HG03565 (cell line): ENCODE data around the gene ABLIM2.

ENCODE experiments used
- ATAC-seq: cut with Tn5 transposase; IDR thresholded peaks from one replicate; pipeline ENCODE4 v1.9.1; 2021; ENCODE audit warnings: mild to moderate bottlenecking, moderate library complexity; ENCODE audit not compliant: unreplicated experiment

Gene ABLIM2

GRCh38 chr4:8073206-8073863 lies 85.3 kb downstream of the ABLIM2 start:
- no peak for ATAC-seq

- no peak for ATAC-seq
Observed at GRCh38 chr4:8072235-8072968, 86.2 kb downstream of the ABLIM2 start.

DNA sequence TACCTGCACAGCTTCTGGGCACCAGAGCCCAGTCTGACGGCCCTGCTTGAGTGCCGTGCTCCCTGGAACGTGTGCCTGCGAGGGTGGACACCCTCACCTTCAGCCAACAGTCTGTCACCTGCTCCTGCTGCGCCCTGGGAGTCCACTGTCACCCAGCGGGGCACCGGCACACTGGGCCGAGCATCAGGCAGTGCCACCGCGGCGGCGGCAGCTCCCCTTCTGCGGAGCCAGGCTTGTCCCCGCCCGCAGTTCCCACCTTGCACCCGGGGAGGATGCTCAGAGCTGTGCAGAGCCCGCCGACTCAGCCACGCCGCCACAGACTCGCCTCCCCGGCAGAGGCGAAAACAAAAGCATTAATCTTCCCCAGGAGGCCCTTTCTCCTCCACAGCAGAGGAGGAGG lies 86.8 kb downstream of the ABLIM2 start:
- ATAC-seq: no peak

DNA sequence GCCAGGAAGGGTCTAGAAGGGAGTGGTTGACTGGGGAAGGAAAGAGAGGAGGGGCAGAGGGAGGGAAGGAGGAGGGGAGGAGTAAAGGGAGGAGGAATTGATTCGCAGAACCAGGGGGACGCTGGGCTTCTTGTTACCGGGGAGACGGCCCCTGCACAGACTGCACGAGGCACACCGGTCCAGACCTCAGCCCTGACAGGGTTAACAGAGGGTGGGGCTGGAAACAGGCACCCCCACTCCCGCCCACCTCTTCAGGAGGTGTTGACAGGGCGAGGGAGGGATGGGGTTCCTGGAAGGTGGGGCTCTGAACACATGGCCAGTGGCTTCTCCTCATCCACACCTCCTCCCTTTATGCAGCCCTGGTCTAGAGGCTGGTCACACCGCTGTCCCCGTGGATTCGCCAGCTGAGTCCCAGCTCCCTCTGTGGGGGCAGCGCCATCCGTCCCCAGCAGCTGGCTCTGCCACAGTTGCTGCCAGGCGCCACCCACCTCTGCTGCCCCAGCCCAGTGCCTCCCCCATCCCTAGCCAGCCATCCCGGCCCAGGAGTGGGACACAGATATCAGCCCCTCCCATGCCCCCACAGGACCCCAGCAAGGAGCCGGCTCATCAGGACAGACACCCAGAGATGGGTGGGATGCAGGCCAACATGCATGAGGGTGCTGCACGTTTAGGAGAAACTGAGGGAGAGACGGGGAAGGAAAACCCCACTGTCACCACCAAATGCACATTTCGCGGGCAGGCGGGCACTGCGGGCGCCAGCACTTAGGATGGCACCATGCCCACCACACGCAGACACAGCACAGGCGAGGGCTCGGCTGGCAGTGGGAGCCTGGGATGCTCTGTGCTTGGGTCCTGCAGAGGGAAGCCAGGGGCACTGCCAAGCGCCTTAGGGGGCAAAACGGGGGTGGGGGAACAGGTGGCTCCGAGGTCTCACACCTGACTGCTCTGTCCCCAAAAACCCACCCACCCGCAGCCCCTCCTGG lies 87.6 kb downstream of the ABLIM2 start:
- ATAC-seq: no peak

DNA sequence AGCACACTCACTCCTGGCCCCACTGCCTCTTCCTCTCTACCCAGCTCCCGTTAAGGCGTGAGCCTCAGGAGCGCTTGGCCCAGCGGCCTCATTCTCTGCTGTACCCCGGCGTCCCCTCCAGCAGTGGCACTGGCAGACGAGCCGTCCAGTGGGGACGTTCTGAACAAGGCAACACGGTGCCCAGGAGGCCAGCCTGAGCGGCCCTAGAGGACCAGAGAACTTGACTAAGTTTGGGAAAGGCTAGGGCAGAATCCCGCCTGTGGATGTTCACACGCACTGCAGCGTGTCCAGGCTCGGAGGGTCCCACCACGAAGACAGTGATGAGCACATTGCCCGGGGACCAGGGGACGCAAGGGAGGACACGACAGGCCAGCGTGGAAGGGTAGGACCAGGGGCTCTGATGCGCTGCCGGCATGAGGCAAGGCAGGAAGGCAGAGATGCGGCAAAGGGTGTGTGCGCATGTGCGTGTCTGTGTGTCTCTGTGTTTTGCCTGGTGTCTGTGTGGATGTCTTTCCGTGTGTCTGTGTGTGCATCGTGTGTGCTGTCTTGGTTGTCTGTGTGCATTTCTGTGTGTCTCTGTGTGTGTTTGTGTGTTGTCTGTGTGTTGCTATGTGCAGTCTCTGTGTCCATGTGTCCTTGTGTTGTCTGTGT lies 89.4 kb downstream of the ABLIM2 start:
- ATAC-seq: no peak

DNA sequence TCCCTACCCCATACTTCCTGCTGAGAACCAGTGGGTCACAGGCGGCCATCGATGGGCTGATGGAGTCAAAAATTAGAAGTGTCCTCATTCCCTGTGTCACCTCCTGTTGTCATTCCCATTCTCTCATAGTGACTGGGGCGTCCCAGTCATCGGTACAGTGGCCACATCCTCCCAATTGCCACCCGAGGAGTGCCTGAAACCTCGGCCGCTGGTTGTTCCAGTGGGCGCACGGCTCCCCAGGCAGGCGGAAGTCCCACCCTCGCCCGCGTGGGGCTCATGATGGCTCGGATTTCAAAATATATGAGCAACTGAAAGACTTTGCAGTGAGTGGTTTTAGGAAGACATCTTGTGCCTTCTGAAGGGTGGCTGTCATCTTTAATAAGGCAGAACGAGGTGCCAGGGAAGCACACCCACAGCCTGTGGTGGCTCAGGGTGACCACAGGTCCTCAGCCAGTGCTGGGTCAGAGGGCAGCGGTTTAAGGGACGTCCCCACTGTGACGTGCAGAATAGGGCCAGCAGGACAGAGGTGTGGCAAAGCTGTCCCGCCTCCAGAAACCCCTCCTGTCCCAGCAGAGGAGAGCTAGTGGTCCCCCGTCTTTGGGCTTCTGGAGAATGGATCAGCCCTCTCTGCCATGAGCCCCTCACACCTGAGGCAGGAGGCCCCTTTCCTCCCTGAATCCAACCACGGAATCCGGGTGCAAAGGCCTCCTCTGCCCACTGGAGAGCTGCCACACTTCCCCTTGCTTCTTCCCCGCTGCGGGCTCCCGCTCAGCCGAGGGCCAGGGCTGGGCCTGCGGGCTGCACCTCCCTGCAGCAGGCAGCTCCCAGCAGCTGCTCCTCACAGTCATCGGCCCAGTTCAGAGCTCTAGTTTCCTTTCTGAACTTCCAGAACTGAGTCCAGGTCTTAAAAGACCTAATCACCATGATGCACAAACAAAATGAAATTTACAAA lies 90.4 kb downstream of the ABLIM2 start:
- ATAC-seq: no peak

GRCh38 chr4:8067274-8067936 lies 91.2 kb downstream of the ABLIM2 start:
- ATAC-seq: no peak

GRCh38 chr4:8066336-8066931 lies 92.2 kb downstream of the ABLIM2 start:
- no peak for ATAC-seq

GRCh38 chr4:8063974-8064563 lies 94.5 kb downstream of the ABLIM2 start:
- no peak for ATAC-seq

GRCh38 chr4:8061573-8061972 lies 97.0 kb downstream of the ABLIM2 start:
- ATAC-seq: no peak

DNA sequence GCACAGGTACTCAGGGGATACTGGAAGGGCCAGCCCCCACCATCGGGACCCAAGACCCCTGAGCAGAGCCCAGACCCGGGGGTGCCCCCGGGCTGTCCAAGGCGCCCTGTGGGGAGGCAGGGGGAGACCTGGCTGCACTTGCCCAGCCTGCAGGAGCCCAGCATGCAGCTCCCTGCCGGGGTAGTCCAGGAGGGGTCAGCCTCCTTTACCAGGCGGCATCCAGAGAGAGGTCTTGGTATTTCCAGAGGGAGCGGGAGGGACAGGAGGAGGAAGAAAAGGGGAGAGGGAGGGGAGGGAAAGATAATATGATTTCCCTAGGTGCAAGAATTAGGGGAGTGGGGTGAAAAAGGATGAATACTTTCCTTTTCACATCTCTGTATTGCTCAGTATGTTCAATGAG lies 97.5 kb downstream of the ABLIM2 start:
- no peak for ATAC-seq

GRCh38 chr4:8060632-8061031 lies 98.0 kb downstream of the ABLIM2 start:
- no peak for ATAC-seq

GRCh38 chr4:8058031-8058479 lies 100.6 kb downstream of the ABLIM2 start:
- ATAC-seq: no peak

DNA sequence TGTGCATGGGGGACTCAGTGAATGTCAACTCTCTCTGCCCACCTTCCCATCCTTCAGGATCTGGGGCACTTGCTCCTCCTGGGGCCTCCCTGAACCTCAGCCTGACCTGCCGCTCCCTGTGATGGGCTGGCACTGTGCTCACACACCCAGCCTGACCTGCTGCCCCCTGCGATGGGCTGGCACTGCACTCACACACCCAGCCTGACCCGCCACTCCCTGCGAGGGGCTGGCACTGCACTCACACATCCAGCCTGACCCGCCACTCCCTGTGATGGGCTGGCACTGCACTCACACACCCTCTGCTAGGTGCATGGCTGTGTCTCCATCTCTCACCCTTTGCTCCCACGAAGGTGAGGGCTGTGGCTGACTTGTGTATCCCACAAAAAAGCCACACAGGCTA lies 103.4 kb downstream of the ABLIM2 start:
- ATAC-seq: no peak

- ATAC-seq: no peak
Observed at GRCh38 chr4:8053688-8054449, 104.7 kb downstream of the ABLIM2 start.

DNA sequence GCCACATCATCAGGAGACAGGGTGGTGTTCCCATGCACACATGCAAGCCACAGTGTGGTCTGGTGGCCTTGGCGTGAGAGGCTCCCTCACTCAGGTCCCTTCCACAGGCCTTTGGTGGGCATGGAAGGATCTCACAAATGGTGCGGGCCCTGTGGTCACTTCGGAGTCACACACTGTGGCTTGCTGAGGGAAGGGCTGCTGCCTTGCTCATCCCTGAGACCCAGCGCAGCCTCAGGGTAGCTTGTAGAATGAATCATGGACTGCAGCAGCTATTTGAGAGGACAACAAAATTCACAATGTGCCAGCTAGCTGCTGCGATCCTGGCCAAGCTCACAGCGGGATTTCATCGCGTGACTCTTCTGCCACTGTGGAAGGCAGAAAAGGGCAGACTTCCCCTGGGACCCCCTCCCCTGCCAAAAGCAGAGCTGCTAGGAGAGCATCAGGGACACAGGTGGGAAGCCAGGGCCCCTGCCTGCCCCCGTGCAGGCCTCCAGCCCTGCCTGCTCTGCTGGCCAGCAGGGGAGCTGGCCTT lies 106.4 kb downstream of the ABLIM2 start:
- no peak for ATAC-seq

DNA sequence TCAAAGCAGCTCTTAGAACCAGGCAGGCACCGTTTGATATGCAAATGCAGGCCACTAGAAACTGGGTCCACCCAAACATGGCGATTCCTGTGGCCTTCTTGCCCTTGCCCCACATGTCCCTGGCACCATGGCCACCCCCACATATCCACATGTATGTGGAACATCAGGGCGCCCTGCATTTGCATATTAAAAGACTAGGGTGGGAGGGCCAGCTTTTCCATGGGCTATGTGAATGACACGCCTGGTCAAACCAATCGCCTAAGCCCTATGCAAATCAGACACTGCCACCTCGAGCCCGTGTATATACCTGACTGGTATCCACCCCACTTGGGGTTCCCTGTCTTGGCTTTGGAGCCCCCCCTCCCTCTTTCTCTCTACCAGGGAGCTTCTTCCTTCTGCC lies 107.0 kb downstream of the ABLIM2 start:
- ATAC-seq: no peak
